HEK293 (cell line): ENCODE measurements around the gene ATE1.
A peak's percentile ranks its signal among the peaks of the same experiment; 100 is the strongest.

Experiments
- CTCF ChIA-PET: fragments of 350-600 bp; formaldehyde crosslinking; extraction: SDS; loops from one replicate; lab custom pipeline; 2021; ENCODE audit warnings: antibody characterized with exemption; lab: Yijun Ruan, JAX
- POLR2A ChIA-PET: fragments of 300-600 bp; formaldehyde crosslinking; extraction: SDS; loops from one replicate; lab custom pipeline; 2020; ENCODE audit warnings: antibody characterized with exemption, inconsistent platforms; lab: Yijun Ruan, JAX
- H3K27ac ChIP-seq: fragments of 200-500 bp; sonication (Bioruptor generic); 2 replicates; pipeline ENCODE4 v1.5.1; 2014; ENCODE audit warnings: low read depth, low read length, control low read depth, inconsistent platforms; ENCODE audit errors: extremely low read depth
- H3K36me3 ChIP-seq, 2 experiments: fragments of 200-500 bp in 1 of 2; sonication (Bioruptor generic) in 1 of 2; 1 replicate in 1 of 2; 2 replicates in 1 of 2; pipeline ENCODE4 v1.5.1; 2014 to 2017; ENCODE audit warnings: inconsistent platforms in 2 of 2, low read length in 2 of 2; ENCODE audit not compliant: control insufficient read depth in 2 of 2, insufficient read depth in 1 of 2
- H3K4me1 ChIP-seq: fragments of 200-500 bp; sonication (Bioruptor generic); 2 replicates; pipeline ENCODE4 v1.5.1; 2014; ENCODE audit warnings: mild to moderate bottlenecking, low read length, inconsistent platforms; ENCODE audit not compliant: control insufficient read depth, insufficient read depth
- H3K4me3 ChIP-seq: 2 replicates; pipeline ENCODE4 v1.5.1; 2011; ENCODE audit warnings: low read depth, mild to moderate bottlenecking, control low read depth, low read length, moderate library complexity
- H3K9me3 ChIP-seq: fragments of 200-500 bp; sonication (Bioruptor generic); 2 replicates; pipeline ENCODE4 v1.5.1; 2014; ENCODE audit warnings: low read depth, low read length, inconsistent platforms; ENCODE audit not compliant: control insufficient read depth, insufficient read depth
- FEZF1 ChIP-seq: fragments of 450-650 bp; formaldehyde crosslinking; IDR thresholded peaks from 2 replicates; pipeline ENCODE4 v1.5.1; 2016; ENCODE audit warnings: missing biosample characterization, missing genetic modification characterization
- GFI1B ChIP-seq: fragments of 450-650 bp; formaldehyde crosslinking; IDR thresholded peaks from 2 replicates; pipeline ENCODE4 v1.5.1; 2016; ENCODE audit warnings: missing biosample characterization, missing genetic modification characterization
- KLF7 ChIP-seq: fragments of 450-650 bp; formaldehyde crosslinking; IDR thresholded peaks from 2 replicates; pipeline ENCODE4 v1.5.1; 2016; ENCODE audit warnings: missing biosample characterization, missing genetic modification characterization, borderline replicate concordance
- PRDM6 ChIP-seq: fragments of 450-650 bp; formaldehyde crosslinking; IDR thresholded peaks from 2 replicates; pipeline ENCODE4 v1.5.1; 2017; ENCODE audit warnings: missing biosample characterization, missing genetic modification characterization
- TCF7L2 ChIP-seq: IDR thresholded peaks from 2 replicates; pipeline ENCODE4 v1.6.1; 2011; ENCODE audit warnings: low read depth, mild to moderate bottlenecking, inconsistent platforms, low read length, moderate library complexity, borderline replicate concordance
- ZIC2 ChIP-seq: fragments of 450-650 bp; formaldehyde crosslinking; IDR thresholded peaks from 2 replicates; pipeline ENCODE4 v1.5.1; 2016; ENCODE audit warnings: missing biosample characterization, missing genetic modification characterization
- ZNF121 ChIP-seq: fragments of 450-650 bp; formaldehyde crosslinking; IDR thresholded peaks from 2 replicates; pipeline ENCODE4 v1.5.1; 2016; ENCODE audit warnings: missing biosample characterization, missing genetic modification characterization
- ZNF223 ChIP-seq: fragments of 450-650 bp; formaldehyde crosslinking; IDR thresholded peaks from 2 replicates; pipeline ENCODE4 v1.5.1; 2016; ENCODE audit warnings: missing biosample characterization, missing genetic modification characterization
- ZNF274 ChIP-seq, 2 experiments: fragments of 200-500 bp in 1 of 2; fragments of 450-650 bp in 1 of 2; sonication (Bioruptor generic) in 1 of 2; formaldehyde crosslinking in 1 of 2; IDR thresholded peaks; 2 replicates each; pipeline versions ENCODE4 v1.5.1 to v1.6.1; 2014 to 2016; ENCODE audit warnings: borderline replicate concordance in 1 of 2, inconsistent platforms in 1 of 2, low read length in 1 of 2, missing biosample characterization in 1 of 2, missing genetic modification characterization in 1 of 2
- ZNF626 ChIP-seq: fragments of 450-650 bp; sonication (Bioruptor Pico); formaldehyde crosslinking; IDR thresholded peaks from 2 replicates; pipeline ENCODE4 v1.5.1; 2018; ENCODE audit warnings: missing biosample characterization, missing genetic modification characterization, inconsistent platforms
- ZSCAN23 ChIP-seq: fragments of 450-650 bp; formaldehyde crosslinking; IDR thresholded peaks from 2 replicates; pipeline ENCODE4 v1.5.1; 2016; ENCODE audit warnings: missing biosample characterization, missing genetic modification characterization

Gene ATE1

GRCh38 chr10:121751191-121751760, 176.6 kb downstream of the ATE1 start (continued):
- TF ChIP-seq ZNF274 (IDR thresholded peaks at IDR 0.05; ENCODE audit: low read length) (no peak), ZNF274 (tag by site-specific recombination; IDR thresholded peaks at IDR 0.05; ENCODE audit: borderline replicate concordance) (no peak), PRDM6 (tag by site-specific recombination) (no peak), ZNF223 (tag by site-specific recombination) (no peak)

DNA sequence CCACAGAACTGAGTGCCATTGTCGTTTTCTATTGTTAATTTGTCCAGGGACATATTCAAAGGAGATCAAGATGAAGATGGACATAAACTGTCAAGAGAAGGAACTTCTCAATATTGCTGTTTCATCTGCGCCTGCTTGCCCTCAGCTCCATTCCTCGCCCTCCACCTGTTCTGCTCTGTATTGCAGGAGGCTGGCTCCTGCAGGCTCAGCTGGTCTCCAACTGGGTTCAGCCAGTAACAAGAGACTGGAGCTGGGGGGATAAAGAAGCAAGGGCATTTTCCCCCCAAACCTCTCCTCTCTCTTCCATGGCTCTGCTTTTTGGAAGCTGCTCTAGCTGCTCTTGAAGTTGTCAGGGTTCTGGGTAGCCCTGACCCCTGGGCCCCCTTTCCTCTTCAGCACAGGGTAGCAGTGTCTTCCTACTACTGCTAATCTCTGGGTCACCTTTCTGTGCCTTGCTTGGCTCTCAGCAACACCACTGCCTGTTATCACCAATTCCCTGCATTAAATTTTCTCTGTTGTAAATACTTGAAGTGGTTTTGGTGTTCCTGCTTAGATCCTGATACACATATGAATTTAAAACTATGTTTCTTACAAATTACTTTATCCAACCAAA, 180.6 kb downstream of the ATE1 start:
- ChIA-PET POLR2A (no interaction called here), CTCF (interaction anchor here (0.6 to 2.1 kb wide), 3 partner anchors 76 to 799 kb away, joined by 3 to 4 read pairs (median 3); no protein-coding TSS in a partner anchor)
- Histone ChIP-seq H3K9me3 (no peaks in the 10 kb centered on the region), H3K4me1 (no peaks in the 10 kb centered on the region), H3K27ac (no peak overlapping the region), H3K4me3 (no peak overlapping the region), H3K36me3 (no peaks in the 10 kb centered on the region)
- TF ChIP-seq KLF7 (tag by site-specific recombination), result no peak

GRCh38 chr10:121741248-121741792, 186.5 kb downstream of the ATE1 start:
- TF ChIP-seq ZIC2 (no peak), GFI1B (no peak)
- Histone ChIP-seq H3K4me3 (no peak overlapping the region), H3K27ac (no peak overlapping the region), H3K9me3 (no peaks in the 10 kb centered on the region), H3K36me3 (no peaks in the 10 kb centered on the region), H3K4me1 (0 out of 2 replicates have a peak, but pooled peaks cover 3% of the 10 kb centered on the region)
- CTCF ChIA-PET, result interaction anchor here (1.0 to 1.2 kb wide), 3 partner anchors 82 to 793 kb away, joined by 4 to 6 read pairs (median 4); no protein-coding TSS in a partner anchor
- POLR2A ChIA-PET, result no interaction called here

DNA sequence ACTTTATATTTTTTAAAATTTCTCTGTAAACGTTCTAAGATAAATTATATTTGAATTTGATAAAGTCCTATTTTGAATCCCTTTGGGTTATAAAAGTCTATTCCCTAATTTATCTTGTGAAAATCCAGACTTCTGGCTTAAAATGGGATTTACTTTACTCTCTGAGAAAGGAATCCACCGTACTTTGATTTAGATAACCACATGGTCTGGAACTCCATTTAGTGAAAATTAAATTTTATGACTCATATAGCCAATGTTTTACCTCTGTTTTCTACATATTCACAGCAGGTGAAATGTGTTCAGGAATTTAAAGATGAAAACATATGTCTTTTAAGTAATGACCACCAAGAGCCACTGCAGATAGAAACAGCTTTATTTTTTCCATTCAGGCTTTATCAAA, 187.8 kb downstream of the ATE1 start:
- Histone ChIP-seq H3K9me3 (no peaks in the 10 kb centered on the region), H3K4me3 (no peak overlapping the region), H3K4me1 (0 out of 2 replicates have a peak, but pooled peaks cover 3% of the 10 kb centered on the region), H3K27ac (no peak overlapping the region), H3K36me3 (no peaks in the 10 kb centered on the region)
- ChIA-PET POLR2A (no interaction called here), CTCF (interaction anchor here (0.5 kb wide), 1 partner anchor 175 kb away, joined by 4 read pairs; no protein-coding TSS in a partner anchor)
- no peak for TF ChIP-seq FEZF1 (tag by site-specific recombination)
- TF ChIP-seq ZNF626 (tag by site-specific recombination), result no peak
- no peak for TF ChIP-seq ZSCAN23 (tag by site-specific recombination)
- TF ChIP-seq PRDM6 (tag by site-specific recombination), result 0 out of 2 replicates have a peak, but pooled peaks have one; percentile 17

DNA sequence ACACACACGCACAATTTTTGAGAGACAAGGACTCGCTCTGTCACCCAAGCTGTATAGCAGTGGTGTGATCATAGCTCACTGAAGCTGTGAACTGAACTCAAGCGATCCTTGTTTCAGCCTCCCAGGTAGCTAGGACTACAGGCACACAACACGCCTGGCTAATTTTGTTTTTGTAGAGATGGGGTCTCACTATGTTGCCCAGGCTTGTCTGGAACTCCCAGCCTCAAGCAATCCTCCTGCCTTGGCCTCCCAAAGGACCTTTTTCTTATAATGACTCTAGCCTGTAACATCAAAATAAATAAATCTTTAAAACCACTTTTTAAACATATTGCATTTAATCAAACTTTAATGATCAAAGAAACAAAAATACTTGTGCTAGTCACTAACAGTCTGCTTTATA, 188.7 kb downstream of the ATE1 start:
- no peak overlapping the region for H3K4me3 ChIP-seq
- no peaks in the 10 kb centered on the region for H3K36me3 ChIP-seq
- H3K27ac ChIP-seq, result no peak overlapping the region
- H3K4me1 ChIP-seq, result 0 out of 2 replicates have a peak, but pooled peaks cover 3% of the 10 kb centered on the region
- ChIA-PET POLR2A (interaction anchor here (0.6 kb wide), 1 partner anchor 21 kb away, joined by 3 read pairs; no protein-coding TSS in a partner anchor), CTCF (interaction anchor here (0.7 kb wide), 3 partner anchors 72 to 313 kb away, joined by 3 to 6 read pairs (median 3); no protein-coding TSS in a partner anchor)
- TF ChIP-seq ZNF121 (tag by site-specific recombination) (peak; percentile 90), TCF7L2 (no peak)
- no peaks in the 10 kb centered on the region for H3K9me3 ChIP-seq
